ENCODE data around the gene CTDSP1. TPM values are rescaled to one million over a fixed set of nuclear protein-coding genes. Genes with fewer than 3 reads are reported as not detected.

The CTDSP1 gene
- polyA plus RNA-seq, 3 donors = 46.4 to 258 (median 49.9) TPM

DNA sequence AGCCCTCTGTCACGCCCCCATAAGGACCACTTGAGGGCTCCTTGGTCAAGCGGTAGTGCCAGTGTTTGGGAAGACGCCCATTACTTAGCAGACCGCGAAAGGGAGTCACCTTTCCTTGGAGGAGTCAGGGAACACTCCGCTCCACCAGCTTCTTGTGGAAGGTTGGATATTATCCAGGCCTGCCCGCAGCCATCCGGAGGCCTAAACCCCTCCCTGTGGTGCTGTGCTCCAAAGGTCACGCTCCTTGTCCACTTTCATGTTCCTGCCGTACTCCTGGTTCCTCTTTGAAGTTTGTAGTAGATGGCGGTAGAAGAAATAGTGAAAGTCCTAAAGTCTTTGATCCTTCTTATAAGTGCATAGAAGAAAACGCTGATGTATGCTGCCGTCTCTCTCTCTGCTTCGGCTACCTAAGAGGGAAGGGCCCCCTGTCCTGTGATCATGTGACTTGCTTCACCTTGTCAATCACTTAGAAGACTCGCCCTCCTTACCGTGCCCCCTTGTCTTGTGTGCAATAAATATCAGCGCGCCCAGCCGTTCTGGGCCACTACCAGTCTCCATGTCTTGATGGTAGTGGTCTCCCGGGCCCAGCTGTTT, 44.7 kb upstream of the CTDSP1 start:
- Mint-ChIP-seq H3K36me3 (peaks cover 3 to 5% of the 10 kb centered on the region in 2 donors), H3K27me3 (ENCODE audit: low read depth in 3 of 3) (peaks cover 0 to 3% (median 2%) of the 10 kb centered on the region in 3 donors), H3K27ac (peak overlapping the region in 2 of 7 donors; percentile 6 to 63), H3K9me3 (peaks cover 12 to 33% (median 31%) of the 10 kb centered on the region in 7 donors), H3K4me1 (peaks cover 32% of the 10 kb centered on the region), H3K4me3 (no peak overlapping the region)
- Histone ChIP-seq H3K4me3 (replicated peaks in 1 of 3; ENCODE audit: low read depth in 2 of 3, low read length in 3 of 3) (no peak overlapping the region), H3K36me3 (replicated peaks in 1 of 2; ENCODE audit: control insufficient read depth in 1 of 2, insufficient read depth in 2 of 2, low read length in 2 of 2) (no peaks in the 10 kb centered on the region), H3K79me2 (ENCODE audit: insufficient read depth, low read length) (no peaks in the 10 kb centered on the region), H3K9me3 (replicated peaks in 1 of 2; ENCODE audit: control insufficient read depth in 1 of 2, insufficient read depth in 1 of 2, low read length in 2 of 2) (peaks cover 22 to 28% of the 10 kb centered on the region in 2 donors), H3K4me2 (replicated peaks; ENCODE audit: extremely low read depth, low read length, poor library complexity, severe bottlenecking) (no peak overlapping the region), H4K20me1 (ENCODE audit: insufficient read depth, low read length) (no peaks in the 10 kb centered on the region), H3K4me1 (ENCODE audit: control insufficient read depth in 1 of 2, insufficient read depth in 2 of 2, low read length in 2 of 2) (peaks cover 22 to 27% of the 10 kb centered on the region in 2 donors), H3K9ac (ENCODE audit: insufficient read depth, low read length, poor library complexity, severe bottlenecking) (no peak overlapping the region), H2AFZ (ENCODE audit: insufficient read depth, low read depth, low read length, poor library complexity, severe bottlenecking) (no peak overlapping the region), H3K27me3 (ENCODE audit: control insufficient read depth in 2 of 2, insufficient read depth in 2 of 2, low read length in 2 of 2) (no peaks in the 10 kb centered on the region), H3K27ac (ENCODE audit: low read depth in 1 of 2, low read length in 2 of 2) (no peak overlapping the region)
- 94% methylated on average over 11 of the region's 20 CpGs for WGBS (ENCODE audit: insufficient coverage)
- intact Hi-C loops (cut with micrococcal nuclease) = loop anchor here in 1 of 2 donors (5.0 kb wide), 1 partner anchor 42 kb away; the partner anchor contains the start of gene CTDSP1
- no peak for DNase-seq
- TF ChIP-seq, protein P1, sequence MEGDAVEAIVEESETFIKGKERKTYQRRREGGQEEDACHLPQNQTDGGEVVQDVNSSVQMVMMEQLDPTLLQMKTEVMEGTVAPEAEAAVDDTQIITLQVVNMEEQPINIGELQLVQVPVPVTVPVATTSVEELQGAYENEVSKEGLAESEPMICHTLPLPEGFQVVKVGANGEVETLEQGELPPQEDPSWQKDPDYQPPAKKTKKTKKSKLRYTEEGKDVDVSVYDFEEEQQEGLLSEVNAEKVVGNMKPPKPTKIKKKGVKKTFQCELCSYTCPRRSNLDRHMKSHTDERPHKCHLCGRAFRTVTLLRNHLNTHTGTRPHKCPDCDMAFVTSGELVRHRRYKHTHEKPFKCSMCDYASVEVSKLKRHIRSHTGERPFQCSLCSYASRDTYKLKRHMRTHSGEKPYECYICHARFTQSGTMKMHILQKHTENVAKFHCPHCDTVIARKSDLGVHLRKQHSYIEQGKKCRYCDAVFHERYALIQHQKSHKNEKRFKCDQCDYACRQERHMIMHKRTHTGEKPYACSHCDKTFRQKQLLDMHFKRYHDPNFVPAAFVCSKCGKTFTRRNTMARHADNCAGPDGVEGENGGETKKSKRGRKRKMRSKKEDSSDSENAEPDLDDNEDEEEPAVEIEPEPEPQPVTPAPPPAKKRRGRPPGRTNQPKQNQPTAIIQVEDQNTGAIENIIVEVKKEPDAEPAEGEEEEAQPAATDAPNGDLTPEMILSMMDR (IDR thresholded peaks at IDR 0.05) = no peak

DNA sequence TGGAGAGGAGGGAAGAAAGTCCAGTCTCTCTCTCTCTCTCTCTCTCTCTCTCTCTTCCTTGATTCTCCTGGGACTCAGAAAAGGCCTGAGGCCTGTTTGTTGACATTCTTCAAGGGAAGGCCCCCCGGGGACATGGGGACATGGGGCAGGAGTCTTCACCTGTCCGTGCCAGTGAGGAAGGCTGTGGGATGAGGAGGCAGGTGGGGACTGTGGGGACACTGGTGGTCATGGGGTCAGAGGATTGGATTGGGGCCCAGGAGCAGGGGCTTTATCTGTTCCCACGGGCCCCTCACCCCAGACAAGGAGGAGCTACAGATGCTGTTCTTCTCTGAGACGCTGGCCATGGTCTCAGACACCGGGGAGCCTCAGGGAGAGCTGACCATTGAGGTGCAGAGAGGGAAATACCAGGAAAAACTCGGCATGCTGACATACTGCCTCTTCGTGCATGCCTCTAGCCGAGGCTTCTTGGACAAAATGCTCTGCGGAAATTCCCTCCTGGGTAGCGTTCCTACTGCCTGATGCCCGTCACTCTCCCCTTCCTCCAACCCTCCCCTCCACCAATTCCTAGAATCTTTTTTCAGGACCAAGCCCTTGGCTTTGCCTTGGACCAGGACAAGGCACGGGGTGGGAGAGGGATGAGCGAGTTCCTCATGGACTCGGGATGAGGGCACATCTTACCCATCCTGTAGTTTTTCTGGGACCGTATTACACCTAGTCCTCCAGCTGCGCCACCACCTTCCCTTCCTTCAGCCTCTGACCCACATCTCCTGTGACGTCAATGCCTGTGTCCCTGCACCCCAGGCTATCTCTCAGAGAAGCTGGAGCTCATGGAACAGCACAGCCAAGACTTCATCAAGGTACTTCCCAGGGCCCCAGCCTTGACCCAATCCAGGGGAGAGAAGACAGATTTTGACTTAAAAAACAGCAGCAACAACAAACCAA, 42.2 kb upstream of the CTDSP1 start:
- TF ChIP-seq, protein P1 (IDR thresholded peaks at IDR 0.05) = no peak
- Mint-ChIP-seq H3K9me3 (peaks cover 3 to 14% (median 7%) of the 10 kb centered on the region in 7 donors), H3K36me3 (no peaks in the 10 kb centered on the region), H3K4me3 (no peak overlapping the region), H3K27ac (peak overlapping the region; percentile 15 to 95 (median 74)), H3K4me1 (peaks cover 58% of the 10 kb centered on the region), H3K27me3 (ENCODE audit: low read depth in 3 of 3) (peaks cover 0 to 2% (median 1%) of the 10 kb centered on the region in 3 donors)
- Histone ChIP-seq H3K9ac (ENCODE audit: insufficient read depth, low read length, poor library complexity, severe bottlenecking) (no peak overlapping the region), H3K9me3 (replicated peaks in 1 of 2; ENCODE audit: control insufficient read depth in 1 of 2, insufficient read depth in 1 of 2, low read length in 2 of 2) (peaks cover 2 to 4% of the 10 kb centered on the region in 2 donors), H3K4me3 (replicated peaks in 1 of 3; ENCODE audit: low read depth in 2 of 3, low read length in 3 of 3) (no peak overlapping the region), H2AFZ (ENCODE audit: insufficient read depth, low read depth, low read length, poor library complexity, severe bottlenecking) (peak overlapping the region; percentile 63), H3K36me3 (replicated peaks in 1 of 2; ENCODE audit: control insufficient read depth in 1 of 2, insufficient read depth in 2 of 2, low read length in 2 of 2) (no peaks in the 10 kb centered on the region), H4K20me1 (ENCODE audit: insufficient read depth, low read length) (no peaks in the 10 kb centered on the region), H3K4me2 (replicated peaks; ENCODE audit: extremely low read depth, low read length, poor library complexity, severe bottlenecking) (peak overlapping the region; percentile 31), H3K4me1 (ENCODE audit: control insufficient read depth in 1 of 2, insufficient read depth in 2 of 2, low read length in 2 of 2) (peaks cover 48 to 52% of the 10 kb centered on the region in 2 donors), H3K79me2 (ENCODE audit: insufficient read depth, low read length) (no peaks in the 10 kb centered on the region), H3K27me3 (ENCODE audit: control insufficient read depth in 2 of 2, insufficient read depth in 2 of 2, low read length in 2 of 2) (no peaks in the 10 kb centered on the region), H3K27ac (ENCODE audit: low read depth in 1 of 2, low read length in 2 of 2) (peak overlapping the region; percentile 5 to 68)
- DNase-seq = no peak
- 92% methylated on average over 13 of the region's 17 CpGs for WGBS (ENCODE audit: insufficient coverage)
- intact Hi-C loops (cut with micrococcal nuclease) = loop anchor here (2.0 to 5.0 kb wide), 2 partner anchors 40 to 57 kb away; partner anchors contain the start of gene CTDSP1 (in 1 of the 2)
